Left lobe of liver (tissue), 2 donors: Measurements from ENCODE around the gene HRG. TPM values are rescaled to one million over a fixed set of nuclear protein-coding genes. Genes with fewer than 3 reads are reported as not detected.
A peak's percentile ranks its signal among the peaks of the same experiment; 100 is the strongest.
"Not testable (repeated sequence)": the region's sequence is repeated elsewhere in the genome, so short reads cannot be mapped to it uniquely, and the experiment has no call there.

Source experiments
- ATAC-seq: fragments of 200-7000 bp; cut with Tn5 transposase; one replicate; pipeline ENCODE4 v1.9.1; 2020; ENCODE audit warnings: mild to moderate bottlenecking, moderate library complexity
- DNase-seq: peaks from one replicate; pipeline ENCODE4 v3.0.0-alpha.2; 2020; ENCODE audit warnings: low spot score
- total RNA-seq: library from RNA; stranded (reverse); gene quantifications from one replicate; pipeline ENCODE4 v1.2.1, GENCODE V29; 2021
- donor health status: DM: no; HTN: no; CAD: no; lungs with moderate emphysema.
- donor health status: DM: no; HTN: yes; CAD: no.

Gene HRG
- total RNA-seq, 1 donor from 2014 or later: 324 TPM

DNA sequence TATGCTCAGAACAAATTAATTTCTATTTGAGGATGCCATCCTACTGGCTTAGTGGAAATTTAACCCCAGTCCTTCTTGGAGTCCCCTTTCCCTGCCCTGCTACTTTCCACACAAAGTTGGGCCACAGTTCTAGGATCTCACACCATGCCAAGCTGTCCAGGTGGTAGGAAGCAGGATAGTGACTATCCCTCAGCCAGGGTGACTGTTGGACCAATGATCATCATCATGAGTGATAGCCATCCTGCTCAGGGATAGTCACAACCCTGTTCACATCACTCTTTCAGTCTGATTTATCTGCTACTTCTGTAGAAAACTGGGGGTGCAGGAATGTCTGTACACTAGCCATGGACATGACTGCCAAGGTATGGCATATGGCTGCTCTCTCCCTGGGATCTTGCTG is 12.8 kb downstream of the HRG start:
- peak; percentile 65 for ATAC-seq
- no peak for DNase-seq

DNA sequence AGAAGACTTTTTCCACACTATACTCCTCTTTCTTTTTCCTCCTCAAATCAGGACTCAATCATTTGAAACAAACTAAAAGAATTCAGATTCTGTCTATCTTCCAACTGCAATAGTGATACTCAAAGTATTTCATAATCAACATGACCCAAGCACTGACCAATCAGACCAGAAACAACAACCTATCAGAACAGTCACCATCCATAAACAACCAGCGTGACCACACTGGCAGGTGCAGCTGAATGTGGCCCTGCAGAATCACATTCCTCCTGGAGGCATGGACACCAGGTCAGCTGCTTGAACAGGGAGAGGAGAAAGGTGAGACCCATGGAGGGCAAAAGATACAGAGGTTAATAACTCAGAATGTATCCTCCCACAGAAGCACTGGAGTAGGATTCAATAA is 13.3 kb downstream of the HRG start:
- DNase-seq: peak; percentile 57
- peak; percentile 87 for ATAC-seq

DNA sequence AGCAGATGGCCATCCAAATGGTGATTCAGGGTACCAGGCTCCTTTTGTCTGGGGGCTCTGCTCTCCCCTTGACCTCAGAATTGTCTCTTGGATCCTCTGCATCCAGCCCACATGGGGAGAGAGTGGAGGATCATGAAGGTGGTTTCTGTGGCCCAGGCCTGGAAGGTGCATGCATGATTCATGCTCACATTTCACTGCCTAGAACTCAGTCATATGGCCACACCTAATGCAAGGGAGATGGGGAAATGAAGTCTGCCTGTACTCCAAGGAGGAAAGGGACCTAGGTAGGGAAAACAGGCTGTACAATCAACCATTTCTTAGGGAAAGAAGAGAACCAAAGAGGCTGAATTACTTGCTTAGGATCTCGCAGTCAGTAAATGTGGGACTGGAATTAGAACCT is 15.1 kb downstream of the HRG start:
- DNase-seq (no peak), ATAC-seq (no peak)

DNA sequence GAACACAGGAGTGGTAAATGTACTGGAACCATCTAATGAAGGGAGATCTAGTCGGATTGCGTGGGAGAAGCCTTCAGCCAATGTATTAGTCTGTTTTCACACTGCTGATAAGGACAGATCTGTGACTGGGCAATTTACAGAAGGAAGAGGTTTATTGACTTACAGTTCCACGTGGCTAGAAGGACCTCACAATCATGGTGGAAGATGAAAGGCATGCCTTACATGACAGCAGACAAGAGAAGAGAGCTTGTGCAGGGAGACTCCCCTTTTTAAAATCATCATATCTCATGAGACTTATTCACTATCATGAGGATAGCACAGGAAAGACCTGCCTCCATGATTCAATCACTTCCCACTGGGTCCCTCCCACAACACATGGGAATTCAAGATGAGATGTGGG is 17.0 kb downstream of the HRG start:
- DNase-seq: no peak
- ATAC-seq: no peak

DNA sequence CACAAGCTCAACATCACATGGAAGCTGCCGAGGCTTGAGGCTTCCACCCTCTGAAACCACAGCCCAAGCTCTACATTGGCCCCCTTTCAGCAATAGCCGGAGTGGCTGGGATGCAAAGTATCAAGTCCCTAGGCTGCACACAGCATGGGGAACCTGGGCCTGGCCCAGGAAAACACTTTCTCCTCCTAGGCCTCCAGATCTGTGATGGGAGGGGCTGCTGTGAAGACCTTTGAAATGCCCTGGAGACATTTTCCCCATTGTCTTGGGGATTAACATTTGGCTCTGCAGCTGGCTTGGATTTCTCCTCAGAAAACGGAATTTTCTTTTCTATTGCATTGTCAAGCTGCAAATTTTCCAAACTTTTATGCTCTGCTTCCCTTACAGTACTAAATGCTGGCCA is 18.2 kb downstream of the HRG start:
- ATAC-seq (no peak), DNase-seq (no peak)

DNA sequence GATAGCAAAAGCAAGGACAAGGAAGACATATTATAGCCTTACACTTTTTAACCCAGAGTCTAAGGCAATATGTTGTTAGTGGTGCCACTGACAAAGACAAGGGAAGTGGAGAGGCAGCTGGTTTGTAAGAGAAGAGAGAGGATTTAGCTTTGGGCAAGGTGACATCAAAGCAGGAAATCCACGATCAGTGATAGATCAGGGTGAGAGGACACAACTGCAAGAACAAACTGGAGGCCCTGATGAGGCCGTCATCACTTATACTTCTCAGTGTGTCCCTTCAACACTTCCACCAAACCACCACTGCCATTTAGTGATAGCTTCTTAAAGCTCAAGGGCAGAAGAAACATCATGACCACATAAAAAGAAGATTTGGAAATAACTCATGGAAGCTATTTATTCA is 20.7 kb downstream of the HRG start:
- ATAC-seq, DNase-seq: not testable (repeated sequence)

DNA sequence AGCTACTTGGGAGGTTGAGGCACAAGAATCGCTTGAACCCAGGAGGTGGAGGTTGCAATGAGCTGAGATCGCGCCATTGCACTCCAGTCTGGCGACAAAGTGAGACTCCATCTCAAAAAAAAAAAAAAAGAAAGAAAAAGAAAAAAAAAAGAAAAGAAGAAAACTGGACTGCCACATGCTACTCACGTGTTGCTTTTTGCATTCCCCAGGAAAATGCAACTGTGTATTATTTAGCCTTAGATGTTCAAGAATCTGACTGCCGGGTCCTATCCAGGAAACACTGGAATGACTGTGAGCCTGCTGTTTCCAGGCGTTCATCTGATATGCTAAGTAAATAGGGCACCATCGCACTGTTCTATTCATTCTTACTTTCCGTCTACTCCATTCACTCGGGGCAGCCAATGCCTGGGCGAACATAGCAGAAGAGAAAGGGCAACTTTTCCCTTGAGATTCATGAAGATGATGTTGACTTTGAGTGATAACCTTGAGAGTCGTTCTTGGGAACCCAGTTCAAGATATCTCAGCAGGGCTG is 21.4 kb downstream of the HRG start:
- ATAC-seq (no peak), DNase-seq (no peak)

DNA sequence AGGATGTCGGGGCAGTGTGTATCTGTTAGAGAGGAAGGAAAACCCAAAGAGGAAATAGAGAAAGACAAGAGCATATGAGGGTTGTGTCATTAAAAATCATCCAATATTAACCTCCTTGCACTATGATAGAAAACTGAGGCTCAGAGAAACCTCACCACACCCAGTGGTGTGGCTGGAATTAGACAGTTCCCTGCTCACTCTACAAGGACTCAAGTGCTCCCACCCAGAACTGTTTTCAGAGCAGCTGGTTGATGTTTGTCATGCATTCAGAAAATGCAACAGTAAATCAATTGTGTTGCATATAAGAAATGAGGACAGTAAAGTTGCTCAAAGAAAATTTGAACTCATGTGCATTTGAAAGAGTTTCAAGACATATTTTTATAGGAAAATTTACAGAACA is 24.5 kb downstream of the HRG start:
- not testable (repeated sequence) for ATAC-seq

DNA sequence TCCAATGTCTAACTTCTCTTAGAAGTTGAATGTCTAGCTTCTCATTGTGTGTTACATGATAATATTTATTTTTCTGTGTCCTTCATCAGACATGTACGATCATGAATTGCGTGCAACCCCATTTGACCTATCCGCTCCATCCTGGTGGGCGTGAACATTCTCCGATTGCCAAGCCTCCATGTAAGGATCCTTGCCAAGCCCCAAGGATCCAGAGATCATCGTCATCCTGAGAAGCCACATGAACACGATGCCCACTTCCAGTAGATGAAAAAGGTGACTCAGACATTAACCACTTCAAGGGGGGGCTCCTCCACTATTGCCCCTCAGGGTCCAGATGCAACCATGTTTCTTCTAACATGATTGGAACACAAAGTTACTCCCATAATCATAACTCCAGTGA is 25.9 kb downstream of the HRG start:
- ATAC-seq (no peak), DNase-seq (no peak)

More for the DNA sequence above, 24.5 kb downstream of the HRG start:
- not testable (repeated sequence) for DNase-seq

DNA sequence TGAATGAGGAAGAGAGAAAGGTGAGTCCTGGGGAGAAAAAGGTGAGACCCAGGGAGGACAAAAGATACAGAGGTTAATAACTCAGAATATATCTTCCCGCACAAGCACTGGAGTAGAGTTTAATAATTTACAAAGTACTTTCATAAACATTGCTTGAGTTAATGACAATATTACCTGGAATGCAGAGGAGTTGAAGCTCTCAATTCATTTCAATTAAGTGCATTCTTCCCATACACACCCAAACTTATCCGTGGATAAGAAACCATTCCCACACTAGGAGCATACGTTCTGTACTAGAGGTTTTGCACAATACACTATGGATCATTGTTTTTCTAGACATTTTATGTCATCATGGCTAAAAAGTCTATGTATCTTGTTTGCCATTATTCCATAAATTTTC is 28.0 kb downstream of the HRG start:
- DNase-seq (no peak), ATAC-seq (no peak)

DNA sequence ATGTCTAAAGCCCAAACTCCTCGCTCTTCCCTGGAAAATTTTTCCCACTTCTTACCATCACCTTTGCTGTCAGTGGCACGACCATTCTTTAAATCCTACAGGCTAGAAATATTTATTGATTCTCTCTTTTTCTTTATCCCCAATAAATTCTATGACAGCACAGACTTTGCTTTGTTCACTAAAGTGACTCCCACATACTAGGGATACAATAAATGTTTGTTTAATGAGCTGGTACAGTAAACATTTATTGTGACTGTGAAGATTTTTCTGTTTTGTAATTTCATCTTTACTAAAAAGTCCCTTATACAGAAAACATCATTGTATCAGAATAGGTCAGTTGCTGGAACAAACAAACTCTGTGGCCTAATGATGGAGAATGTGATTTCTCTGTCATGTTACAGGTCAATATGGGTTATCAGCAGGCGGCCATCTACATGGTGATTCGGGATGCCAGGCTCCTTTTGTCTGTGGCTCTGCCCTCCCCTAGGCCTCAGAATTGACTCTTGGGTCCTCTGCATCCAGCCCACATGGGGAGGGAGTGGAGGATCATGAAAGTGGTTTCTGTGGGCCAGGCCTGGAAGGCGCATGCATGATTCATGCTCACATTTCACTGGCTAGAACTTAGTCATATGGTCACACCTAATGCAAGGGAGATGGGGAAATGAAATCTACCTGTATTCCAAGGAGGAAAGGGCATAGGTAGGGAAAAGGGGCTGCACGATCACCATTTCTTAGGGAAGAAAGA is 28.6 kb downstream of the HRG start:
- ATAC-seq (no peak), DNase-seq (no peak)

DNA sequence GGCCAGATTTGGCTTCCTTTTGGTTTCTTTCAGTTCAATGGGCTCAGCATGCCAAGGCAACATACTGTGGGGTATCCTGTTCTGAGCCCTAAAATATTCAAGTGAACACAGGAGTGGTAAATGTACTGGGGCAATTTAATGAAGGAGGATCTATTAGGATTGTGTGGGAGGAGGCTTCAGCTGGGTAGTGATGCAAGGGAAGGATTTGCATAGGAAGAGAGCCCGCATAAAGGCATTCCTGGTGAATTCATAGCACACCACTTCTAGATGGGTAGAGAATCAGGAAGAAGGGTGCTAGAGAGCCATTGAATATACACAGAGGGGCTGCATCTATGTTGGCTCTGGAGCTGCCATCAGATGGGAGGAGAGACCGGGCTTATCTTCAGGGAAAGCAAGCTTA is 30.7 kb downstream of the HRG start:
- ATAC-seq (no peak), DNase-seq (no peak)

DNA sequence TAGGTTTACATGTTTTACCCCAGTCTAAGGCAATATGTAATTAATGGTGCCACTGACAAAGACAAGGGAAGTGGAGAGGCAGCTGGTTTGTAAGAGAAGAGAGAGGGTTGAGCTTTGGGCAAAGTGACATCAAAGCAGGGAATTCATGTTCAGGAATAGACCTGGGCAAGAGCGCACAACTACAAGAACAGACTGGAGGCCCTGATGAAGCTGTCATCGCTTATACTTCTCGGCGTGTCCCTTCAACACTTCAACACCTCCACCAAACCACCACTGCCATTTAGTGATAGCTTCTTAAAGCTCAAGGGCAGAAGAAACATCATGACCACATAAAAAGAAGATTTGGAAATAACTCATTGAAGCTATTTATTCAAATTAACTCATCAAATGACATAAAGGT is 31.7 kb downstream of the HRG start:
- ATAC-seq: no peak
- DNase-seq: no peak

DNA sequence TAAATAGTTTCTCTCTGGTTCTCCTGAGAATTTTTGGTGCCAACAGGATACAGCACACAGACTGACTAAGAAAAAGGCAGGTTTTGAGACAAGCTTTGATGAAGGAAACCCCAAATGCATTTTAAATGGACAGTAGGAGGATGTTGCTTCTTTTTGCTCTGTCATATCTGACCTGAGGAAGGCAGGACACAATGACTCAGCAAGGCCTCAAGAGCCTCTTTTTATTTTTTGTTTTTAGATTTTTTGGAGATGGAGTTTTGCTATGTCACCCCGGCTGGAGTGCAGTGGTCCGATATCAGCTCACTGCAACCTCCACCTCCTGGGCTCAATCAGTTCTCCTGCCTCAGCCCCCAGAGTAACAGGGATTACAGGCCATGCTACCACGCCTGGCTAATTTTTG is 34.5 kb downstream of the HRG start:
- DNase-seq: no peak

DNA sequence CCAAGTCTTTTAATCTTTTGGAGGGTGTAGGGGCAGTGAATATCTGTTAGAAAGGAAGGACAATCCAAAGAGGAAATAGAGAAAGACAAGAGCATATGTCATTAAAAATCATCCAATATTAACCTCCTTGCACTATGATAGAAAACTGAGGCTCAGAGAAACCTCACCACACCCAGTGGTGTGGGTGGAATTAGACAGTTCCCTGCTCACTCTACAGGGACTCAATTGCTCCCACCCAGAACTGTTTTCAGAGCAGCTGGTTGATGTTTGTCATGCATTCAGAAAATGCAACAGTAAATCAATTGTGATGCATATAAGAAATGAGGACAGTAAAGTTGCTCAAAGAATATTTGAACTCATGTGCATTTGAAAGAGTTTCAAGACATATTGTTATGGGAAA is 36.6 kb downstream of the HRG start:
- ATAC-seq, DNase-seq: not testable (repeated sequence)

More for the DNA sequence above, 34.5 kb downstream of the HRG start:
- ATAC-seq: no peak

DNA sequence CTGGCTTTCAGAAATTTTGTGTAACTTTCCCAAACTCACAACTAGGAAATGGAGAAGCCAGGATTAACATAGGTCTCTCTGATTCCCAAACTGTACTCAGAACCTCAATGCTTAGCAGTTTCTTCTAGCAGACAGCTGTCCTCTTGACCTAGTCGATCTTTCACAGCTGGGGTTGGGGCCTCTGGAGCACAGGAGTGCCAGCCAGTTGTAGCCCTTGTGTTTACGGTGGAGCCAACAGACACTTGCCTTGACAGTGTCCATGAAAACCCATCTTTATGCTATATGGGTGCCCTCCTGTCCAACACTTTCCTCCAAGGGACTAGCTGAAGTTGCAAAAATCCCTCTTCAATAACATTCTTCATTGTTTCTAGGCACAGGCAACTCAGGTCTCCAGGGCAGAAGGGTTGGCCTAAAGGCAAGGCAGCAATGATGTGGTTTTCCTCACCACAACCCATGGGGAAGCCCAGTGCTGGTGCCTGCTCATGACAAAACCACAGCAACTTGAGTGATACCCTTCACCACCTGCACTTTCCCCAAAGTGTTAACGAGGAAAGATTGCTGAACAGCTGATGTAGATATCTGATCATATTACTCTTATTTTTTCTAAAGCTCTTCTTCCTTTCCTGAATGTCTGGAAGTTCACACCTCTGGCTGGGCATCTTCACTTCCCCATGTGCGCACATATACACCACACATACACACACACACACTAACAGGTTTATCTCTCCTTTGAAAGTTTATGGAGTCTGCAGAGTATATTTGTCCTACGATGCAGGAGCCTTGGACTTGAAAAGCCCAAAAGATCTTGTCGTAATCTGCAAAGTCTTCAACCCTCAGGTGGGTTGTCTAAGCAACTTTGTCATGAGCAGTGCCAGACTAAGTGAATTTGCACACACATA is 40.3 kb downstream of the HRG start:
- ATAC-seq: no peak
- DNase-seq: no peak

DNA sequence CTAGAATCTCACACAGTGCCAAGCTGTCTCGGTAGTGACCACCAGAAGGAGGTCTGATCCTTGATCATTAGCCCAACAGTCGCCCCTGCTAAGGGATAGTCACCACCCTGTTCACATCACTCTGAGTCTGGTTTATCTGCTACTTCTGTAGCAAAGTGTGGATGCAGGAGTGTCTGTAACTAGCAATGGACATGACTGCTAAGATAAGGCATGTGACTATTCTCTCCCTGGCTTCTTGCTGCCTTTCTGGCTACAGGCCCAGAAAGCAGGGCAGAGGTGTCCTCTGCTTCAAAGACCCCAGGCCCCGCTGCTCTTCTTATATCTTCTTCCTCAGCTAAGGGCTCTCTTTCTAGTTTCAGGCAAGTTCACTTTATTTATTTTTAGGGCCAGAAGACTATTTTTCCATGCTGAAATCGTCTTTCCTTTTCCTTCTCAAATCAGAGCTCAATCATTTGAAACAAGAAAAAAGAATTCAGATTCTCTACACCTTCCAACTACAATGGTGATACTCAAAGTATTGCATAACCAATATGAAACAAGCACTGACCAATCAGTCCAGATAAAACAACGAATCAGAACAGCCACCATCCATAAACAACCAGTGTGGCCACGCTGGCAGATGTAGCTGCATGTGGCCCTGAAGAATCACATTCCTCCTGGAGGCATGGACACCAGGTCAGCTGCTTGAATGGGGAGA is 43.3 kb downstream of the HRG start:
- DNase-seq (no peak), ATAC-seq (no peak)

DNA sequence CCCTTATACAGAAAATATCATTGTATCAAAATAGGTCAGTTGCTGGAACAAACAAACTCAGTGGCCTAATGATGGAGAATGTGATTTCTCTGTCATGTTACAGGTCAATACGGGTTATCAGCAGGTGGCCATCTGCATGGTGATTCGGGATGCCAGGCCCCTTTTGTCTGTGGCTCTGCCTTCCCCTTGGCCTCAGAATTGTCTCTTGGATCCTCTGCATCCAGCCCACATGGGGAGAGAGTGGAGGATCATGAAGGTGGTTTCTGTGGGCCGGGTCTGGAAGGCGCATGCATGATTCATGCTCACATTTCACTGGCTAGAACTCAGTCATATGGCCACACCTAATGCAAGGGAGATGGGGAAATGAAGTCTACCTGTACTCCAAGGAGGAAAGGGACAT is 44.9 kb downstream of the HRG start:
- not testable (repeated sequence) for DNase-seq

DNA sequence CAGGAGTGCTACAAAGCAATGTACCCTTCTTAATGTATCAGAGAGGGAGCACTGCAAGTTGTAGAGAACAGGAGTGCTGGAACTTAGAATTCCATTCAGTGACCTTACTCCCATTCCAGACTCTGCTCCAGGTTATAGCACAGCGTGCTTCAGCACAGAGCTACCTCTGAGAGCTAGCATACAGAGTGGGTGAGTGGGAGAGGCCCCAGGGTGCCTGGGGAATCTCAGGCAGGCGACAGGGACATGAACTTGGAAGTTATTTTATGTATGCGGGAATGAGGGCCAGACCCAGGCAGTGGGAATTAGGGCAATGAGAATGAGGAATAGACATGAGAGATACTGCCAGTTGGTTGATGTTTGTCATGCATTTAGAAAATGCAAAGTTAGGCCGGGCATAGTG is 47.7 kb downstream of the HRG start:
- DNase-seq: no peak
- no peak for ATAC-seq

More for the DNA sequence above, 44.9 kb downstream of the HRG start:
- not testable (repeated sequence) for ATAC-seq

DNA sequence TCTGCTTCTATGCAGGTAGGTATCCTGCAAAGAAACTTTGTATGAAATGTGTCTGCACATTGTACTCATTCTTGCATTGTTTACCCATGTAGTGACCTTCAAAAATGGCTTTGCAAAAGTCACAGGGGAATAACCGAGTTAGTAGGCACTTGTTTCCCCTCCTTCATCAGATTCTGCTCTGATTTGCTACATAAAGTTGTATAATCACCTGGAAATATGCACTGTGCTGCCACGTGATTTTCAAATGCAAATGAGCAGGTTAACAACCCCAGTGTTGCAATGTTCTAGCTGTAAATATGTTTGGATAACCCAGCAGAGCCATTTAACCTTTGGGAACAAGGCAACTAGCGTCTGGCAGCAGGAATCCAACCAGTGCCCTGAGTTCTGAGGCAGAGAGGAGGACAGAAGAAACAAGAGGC is 51.2 kb downstream of the HRG start, which contains the start of gene KNG1:
Gene KNG1, plus strand, starts transcription at position 321 of the 419 bp plus-strand sequence. CDS start 184 bp downstream, outside the sequence.
- DNase-seq (peak; percentile 88), ATAC-seq (peak; percentile 79)
